Neural cell (in vitro differentiated cells): Measurements from ENCODE around the gene FAM163B.

Experiments used
- CTCF ChIP-seq: fragments of 450-650 bp; IDR thresholded peaks from 2 replicates; pipeline ENCODE4 v1.5.1; 2014; ENCODE audit warnings: antibody characterized with exemption, mild to moderate bottlenecking, moderate library complexity; ENCODE audit not compliant: poor library complexity, severe bottlenecking
- EP300 ChIP-seq: fragments of 450-650 bp; conservative IDR thresholded peaks from 2 replicates; pipeline ENCODE4 v1.6.1; 2014; ENCODE audit warnings: antibody characterized with exemption, mild to moderate bottlenecking, moderate library complexity; ENCODE audit not compliant: poor library complexity, severe bottlenecking
- RAD21 ChIP-seq: fragments of 450-650 bp; conservative IDR thresholded peaks from 2 replicates; pipeline ENCODE4 v1.6.1; 2014; ENCODE audit warnings: antibody characterized with exemption, mild to moderate bottlenecking, moderate library complexity
- TAF1 ChIP-seq: IDR thresholded peaks from 2 replicates; pipeline ENCODE4 v1.6.1; 2012; ENCODE audit warnings: low read depth

GRCh38 chr9:133576875-133577736 is 32.1 kb downstream of the FAM163B start:
- TF ChIP-seq CTCF: no peak
- no peak for TF ChIP-seq EP300
- no peak for TF ChIP-seq RAD21
- TF ChIP-seq TAF1: no peak
